Suppressor macrophage (primary cell): Measurements from ENCODE around the gene GJD3.
"Not testable (repeated sequence)": the region's sequence is repeated elsewhere in the genome, so short reads cannot be mapped to it uniquely, and the experiment has no call there.

Experiments used
- DNase-seq, 4 experiments: peaks; one replicate each; pipeline ENCODE4 v3.0.0-alpha.2; 2020 to 2022
- total RNA-seq, 17 experiments: gene quantifications; one replicate each; lab custom pipeline; 2026; ENCODE audit warnings: mixed read lengths in 6 of 17, inconsistent platforms in 3 of 17; lab: John Stamatoyannopoulos, UW

The GJD3 gene, protein sequence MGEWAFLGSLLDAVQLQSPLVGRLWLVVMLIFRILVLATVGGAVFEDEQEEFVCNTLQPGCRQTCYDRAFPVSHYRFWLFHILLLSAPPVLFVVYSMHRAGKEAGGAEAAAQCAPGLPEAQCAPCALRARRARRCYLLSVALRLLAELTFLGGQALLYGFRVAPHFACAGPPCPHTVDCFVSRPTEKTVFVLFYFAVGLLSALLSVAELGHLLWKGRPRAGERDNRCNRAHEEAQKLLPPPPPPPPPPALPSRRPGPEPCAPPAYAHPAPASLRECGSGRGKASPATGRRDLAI
- 0 to 1.9 (median 0.10) reads per million in 17 experiments for total RNA-seq

GRCh38 chr17:40364121-40364861 lies at the start of gene GJD3:
Gene GJD3 (minus strand): TSS chr17:40364737. CDS start chr17:40363815, 922 bp downstream.
- no peak for DNase-seq

- DNase-seq, result not testable (repeated sequence)
These were observed 49.8 kb upstream of the GJD3 start for GRCh38 chr17:40414312-40414711.

DNA sequence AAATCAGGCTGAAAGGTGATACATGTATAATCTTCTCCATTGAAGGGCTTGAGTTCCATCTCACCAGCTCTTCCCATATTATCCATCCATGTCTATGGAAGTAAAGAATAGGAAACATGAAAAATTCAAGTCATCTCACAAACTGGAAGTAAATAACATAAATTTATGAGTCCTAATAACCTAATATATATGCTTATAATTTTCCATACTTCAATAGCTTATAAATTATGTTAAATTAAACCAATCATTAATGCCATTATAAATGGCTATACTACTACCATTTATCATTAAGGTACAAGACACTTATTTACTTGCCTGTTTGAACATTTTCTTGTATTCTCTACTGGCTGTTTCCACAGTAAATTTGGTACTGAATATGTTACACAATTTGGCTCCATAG lies 48.3 kb upstream of the GJD3 start:
- no peak for DNase-seq

- no peak for DNase-seq
These were observed 47.3 kb upstream of the GJD3 start for GRCh38 chr17:40411821-40412220.

DNA sequence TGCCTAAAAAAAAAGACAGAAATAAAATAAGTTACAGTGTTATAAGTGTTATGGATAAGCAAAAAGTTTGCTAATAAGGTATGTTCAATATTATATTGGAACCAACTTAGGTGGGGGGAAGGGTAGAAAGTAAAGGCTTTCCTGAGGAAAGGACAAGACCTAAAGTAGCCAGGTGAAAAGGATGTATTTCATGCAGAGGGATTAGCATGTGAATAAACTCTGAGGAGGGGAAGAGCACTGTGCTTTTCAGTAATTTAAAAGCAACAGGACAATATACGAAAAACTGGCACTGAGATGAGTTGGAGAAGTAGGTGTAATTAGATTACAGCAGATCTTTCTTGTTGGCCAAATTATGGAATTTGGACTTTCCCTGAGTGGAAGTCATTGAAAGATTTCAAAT lies 45.5 kb upstream of the GJD3 start:
- no peak for DNase-seq

- not testable (repeated sequence) for DNase-seq
These were observed 45.0 kb upstream of the GJD3 start for GRCh38 chr17:40409540-40409939.

GRCh38 chr17:40407460-40407859 lies 42.9 kb upstream of the GJD3 start:
- DNase-seq, result no peak

DNA sequence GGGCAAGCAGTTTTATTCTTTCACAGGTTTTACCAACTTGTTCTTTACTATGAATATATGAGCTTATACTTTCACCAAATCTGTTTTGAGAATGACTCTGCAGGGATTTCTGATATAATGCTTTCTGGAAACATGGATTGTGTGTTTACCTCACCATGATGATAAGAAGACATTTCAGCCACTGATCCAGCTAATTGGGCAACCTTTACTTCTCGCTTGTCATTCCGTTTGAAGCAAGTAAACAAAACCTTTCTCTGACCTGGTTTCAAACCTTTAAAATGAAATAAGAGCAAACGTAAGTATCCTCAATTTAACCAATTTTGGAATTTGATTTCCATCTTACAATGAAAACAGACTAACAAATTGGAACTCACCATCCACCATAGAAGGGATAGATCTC lies 39.5 kb upstream of the GJD3 start:
- DNase-seq, result no peak

DNA sequence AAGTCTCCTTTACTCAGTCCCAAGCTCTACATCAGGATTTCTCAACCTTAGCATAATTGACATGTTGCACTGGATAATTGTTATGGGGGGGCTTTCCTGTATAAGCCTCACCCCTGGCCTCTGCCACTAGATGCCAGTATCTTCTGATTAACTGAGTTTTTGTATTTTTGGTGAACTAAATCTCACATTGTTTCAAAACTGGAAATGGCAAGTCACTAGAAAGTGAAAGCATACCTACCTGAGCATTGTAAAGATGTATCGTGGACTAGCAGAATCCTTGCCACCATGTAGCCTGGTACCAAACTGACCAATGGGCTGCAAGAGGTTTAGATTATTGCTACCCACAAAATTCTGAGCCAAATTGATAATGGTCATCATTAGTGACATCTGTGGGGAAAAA lies 38.1 kb upstream of the GJD3 start:
- DNase-seq, result no peak

GRCh38 chr17:40399185-40399584 lies 34.6 kb upstream of the GJD3 start:
- DNase-seq, result peak; percentile 41 to 78 (median 56)

DNA sequence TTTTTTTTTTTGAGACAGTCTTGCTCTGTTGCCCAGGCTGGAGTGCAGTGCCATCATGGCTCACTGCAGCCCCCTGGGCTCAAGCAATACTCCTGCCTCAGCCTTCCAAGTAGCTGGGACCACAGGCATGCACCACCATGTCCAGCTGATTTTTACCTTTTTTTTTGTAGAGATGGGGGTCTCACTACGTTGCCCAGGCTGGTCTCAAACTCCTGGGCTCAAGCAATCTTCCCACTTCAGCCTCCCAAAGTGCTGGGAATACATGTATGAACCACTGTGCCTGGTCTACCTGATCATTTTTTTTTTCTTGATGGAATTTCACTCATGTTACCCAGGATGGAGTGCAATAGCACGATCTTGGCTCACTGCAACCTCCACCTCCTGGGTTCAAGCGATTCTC lies 22.0 kb upstream of the GJD3 start:
- not testable (repeated sequence) for DNase-seq

GRCh38 chr17:40382251-40382650 lies 17.7 kb upstream of the GJD3 start:
- DNase-seq, result no peak

DNA sequence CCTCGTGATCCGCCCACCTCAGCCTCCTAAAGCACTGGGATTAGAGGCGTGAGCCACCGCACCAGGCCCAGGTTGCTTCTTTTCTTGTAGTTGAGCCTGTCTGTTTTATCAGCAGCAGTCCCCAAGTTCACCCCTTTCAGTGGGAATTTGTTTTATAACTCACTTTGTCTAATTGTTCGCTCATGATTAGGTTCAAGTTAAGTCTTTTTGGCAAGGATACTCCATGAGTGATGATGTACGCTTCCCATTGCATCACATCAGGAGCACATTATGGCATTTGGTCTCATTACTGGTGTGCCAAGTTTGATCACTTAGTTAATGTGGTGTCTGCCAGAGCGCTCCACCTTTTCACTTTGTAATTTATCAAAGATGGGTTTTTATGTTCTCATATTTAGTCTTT lies 14.4 kb upstream of the GJD3 start:
- no peak for DNase-seq

DNA sequence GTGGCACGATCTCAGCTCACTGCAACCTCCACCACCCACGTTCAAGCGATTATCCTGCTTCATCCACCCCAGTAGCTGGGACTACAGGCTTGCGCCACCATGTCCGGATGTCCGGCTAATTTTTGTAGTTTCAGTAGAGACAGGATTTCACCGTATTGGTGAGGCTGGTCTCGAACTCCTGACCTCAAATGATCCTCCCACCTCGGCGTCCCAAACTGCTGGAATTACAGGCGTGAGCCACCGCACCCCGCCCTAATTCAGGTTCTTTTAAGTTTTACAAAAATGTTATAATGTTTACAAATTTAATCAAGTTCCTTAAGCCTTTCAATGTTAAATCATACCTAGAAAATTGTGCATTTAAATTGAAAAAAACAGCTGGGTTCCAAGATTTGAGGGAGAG lies 13.3 kb upstream of the GJD3 start:
- no peak for DNase-seq

- not testable (repeated sequence) for DNase-seq
These were observed 12.0 kb upstream of the GJD3 start for GRCh38 chr17:40376541-40376940.

DNA sequence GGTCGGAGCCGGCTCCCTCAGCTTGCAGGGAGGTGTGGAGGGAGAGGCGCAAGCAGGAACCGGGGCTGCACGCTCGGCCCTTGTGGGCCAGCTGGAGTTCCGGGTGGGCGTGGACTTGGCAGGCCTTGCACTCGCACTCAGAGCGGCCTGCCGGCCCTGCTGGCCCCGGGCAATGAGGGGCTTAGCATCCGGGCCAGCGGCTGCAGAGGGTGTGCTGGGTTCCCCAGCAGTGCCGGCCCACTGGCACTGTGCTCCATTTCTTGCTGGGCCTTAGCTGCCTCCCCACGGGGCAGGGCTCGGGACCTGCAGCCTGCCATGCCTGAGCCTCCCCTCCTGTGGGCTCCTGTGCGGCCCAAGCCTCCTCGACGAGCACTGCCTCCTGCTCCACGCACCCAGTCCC lies 11.2 kb upstream of the GJD3 start:
- not testable (repeated sequence) for DNase-seq

DNA sequence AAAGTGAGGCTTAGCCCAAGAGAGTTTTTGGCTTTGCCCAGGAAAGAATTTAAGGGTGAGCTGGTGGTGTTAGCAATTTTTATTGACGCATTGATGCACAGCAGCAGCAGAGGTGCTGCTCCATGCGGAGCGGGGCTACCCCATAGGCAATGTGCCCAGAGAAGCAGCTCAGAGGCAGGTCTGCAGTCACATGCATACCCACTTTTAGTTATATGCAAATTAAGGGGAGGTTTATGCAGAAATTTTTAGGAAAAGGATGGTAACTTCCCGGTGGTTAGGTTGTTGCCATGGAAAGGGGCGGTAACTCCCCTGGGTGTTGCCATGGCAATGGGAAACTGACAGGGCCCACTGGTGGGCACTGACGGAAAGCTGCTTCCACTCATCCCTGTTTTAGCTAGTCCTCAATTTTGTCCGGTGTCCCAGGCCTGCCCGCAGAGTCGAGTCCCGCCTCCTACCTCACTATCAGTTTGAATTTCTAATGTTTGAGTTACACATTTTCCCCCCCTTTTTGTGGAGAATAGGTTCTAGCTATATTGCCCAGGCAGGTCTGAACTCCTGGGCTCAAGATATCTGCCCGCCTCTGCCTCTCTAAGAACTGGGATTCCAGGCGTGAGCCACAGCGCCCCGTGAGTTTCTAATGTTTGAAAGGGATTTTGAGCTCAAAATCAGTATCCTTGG lies 10.4 kb upstream of the GJD3 start:
- no peak for DNase-seq

GRCh38 chr17:40373999-40374398 lies 9.5 kb upstream of the GJD3 start:
- DNase-seq, result no peak

DNA sequence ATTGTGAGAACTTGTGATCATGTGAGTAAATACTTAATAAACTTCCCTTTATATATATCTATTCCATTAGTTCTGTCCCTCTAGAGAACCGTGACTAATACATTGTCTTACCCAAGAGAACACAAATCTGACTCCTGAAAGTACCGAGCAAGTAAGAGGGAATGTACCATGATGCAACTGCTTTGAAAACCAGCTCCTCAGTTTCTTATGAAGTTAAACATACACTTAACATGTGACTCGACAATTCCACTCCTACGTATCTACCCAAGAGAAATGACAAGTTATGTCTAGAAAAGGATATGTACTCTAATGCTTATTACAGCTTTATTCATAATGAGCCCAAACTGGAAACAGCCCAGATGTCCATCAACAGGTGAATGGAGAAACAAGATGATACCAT lies 8.8 kb upstream of the GJD3 start:
- peak; percentile 59 to 92 (median 74) for DNase-seq

DNA sequence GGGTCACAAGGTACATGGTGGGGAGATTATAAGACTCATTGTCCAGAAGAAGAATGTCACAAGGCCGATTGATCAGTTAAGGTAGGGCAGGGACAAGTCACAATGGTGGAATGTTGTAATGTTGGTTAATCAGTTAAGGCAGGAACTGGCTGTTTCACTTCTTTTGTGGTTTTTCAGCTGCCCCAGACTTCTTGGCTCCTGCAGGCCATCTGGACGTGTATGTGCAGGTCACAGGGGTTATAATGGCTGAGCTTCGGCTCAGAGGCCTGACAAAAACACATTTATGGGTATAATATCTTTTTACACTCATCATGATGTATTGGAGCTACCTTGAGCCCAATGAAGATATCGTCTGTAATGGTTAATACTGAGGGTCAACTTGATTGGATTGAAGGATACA lies 8.1 kb upstream of the GJD3 start:
- not testable (repeated sequence) for DNase-seq

- no peak for DNase-seq
These were observed 7.5 kb upstream of the GJD3 start for GRCh38 chr17:40372031-40372430.

DNA sequence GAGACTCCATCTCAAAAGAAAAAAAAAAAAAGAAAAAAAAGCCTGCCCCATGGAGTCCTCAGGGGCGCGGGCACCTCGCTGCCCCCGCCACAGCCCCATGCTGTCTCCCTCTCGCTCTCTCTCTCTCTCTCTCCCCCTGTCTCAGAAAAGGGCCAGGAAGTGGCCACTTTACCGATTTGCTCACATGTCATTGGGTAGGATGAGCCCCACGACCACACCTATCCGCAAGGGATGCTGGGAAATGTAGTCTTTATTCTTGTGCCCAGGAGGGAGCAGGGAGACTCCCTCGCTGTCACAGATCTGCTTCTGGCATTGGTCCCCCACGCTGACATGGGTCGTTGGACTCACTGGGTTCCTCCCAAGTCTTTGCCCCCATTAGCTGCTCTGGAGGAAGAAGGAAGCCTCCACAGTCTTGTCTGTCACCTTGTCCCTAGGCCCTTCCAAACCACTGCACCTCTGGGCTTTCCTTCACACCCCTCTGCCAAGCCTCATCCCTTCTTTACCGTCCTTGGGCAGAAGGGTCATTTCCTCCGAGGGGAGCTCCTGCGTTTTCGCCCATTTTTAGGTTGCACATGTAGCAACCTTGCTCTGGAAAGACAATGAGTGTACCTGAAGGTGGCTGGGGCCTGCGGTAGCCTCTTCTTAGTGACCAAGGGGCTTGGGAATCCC lies 6.9 kb upstream of the GJD3 start:
- no peak for DNase-seq

GRCh38 chr17:40369923-40370322 lies 5.4 kb upstream of the GJD3 start:
- no peak for DNase-seq
